ENCODE measurements around the gene ABCA6. TPM values are rescaled to one million over a fixed set of nuclear protein-coding genes. Genes with fewer than 3 reads are reported as not detected.

The ABCA6 gene
- total and polyA plus RNA-seq, 4 donors, result 1.9 to 132 (median 8.7) TPM

GRCh38 chr17:69159418-69159817 lies 17.7 kb upstream of the ABCA6 start:
- Histone ChIP-seq H3K27me3 (ENCODE audit: control insufficient read depth in 3 of 3, insufficient read depth in 3 of 3, low read length in 2 of 3) (no peaks in the 10 kb centered on the region), H3K4me3 (no peak overlapping the region), H3K9ac (ENCODE audit: insufficient read depth in 1 of 2, low read length in 2 of 2) (no peak overlapping the region), H3K36me3 (ENCODE audit: control insufficient read depth in 4 of 4, insufficient read depth in 4 of 4, low read length in 4 of 4) (no peaks in the 10 kb centered on the region), H3K4me1 (ENCODE audit: control insufficient read depth in 5 of 5, insufficient read depth in 5 of 5, low read length in 5 of 5) (no peaks in the 10 kb centered on the region), H3K27ac (ENCODE audit: low read depth in 1 of 2, low read length in 1 of 2) (no peak overlapping the region), H3K9me3 (ENCODE audit: control insufficient read depth in 4 of 4, insufficient read depth in 3 of 4, low read length in 3 of 4) (no peaks in the 10 kb centered on the region)
- ATAC-seq (ENCODE audit: insufficient read depth, low FRiP score) (no peak), DNase-seq (no peak)
- TF ChIP-seq CTCF (IDR thresholded peaks at IDR 0.05; ENCODE audit: control extremely low read depth, extremely low read depth), result no peak

- no peak for DNase-seq
- Histone ChIP-seq H3K27me3 (ENCODE audit: control insufficient read depth in 3 of 3, insufficient read depth in 3 of 3, low read length in 2 of 3) (no peaks in the 10 kb centered on the region), H3K9ac (ENCODE audit: insufficient read depth in 1 of 2, low read length in 2 of 2) (no peak overlapping the region), H3K27ac (ENCODE audit: low read depth in 1 of 2, low read length in 1 of 2) (no peak overlapping the region), H3K9me3 (ENCODE audit: control insufficient read depth in 4 of 4, insufficient read depth in 3 of 4, low read length in 3 of 4) (no peaks in the 10 kb centered on the region), H3K4me1 (ENCODE audit: control insufficient read depth in 5 of 5, insufficient read depth in 5 of 5, low read length in 5 of 5) (no peaks in the 10 kb centered on the region), H3K36me3 (ENCODE audit: control insufficient read depth in 4 of 4, insufficient read depth in 4 of 4, low read length in 4 of 4) (peaks cover 0 to 4% (median 1%) of the 10 kb centered on the region in 4 donors), H3K4me3 (no peak overlapping the region)
- 91 to 94% methylated on average over 2 of the region's 2 CpGs for WGBS, 2 donors
- no peak for TF ChIP-seq CTCF (IDR thresholded peaks at IDR 0.05; ENCODE audit: control extremely low read depth, extremely low read depth)
- no peak for ATAC-seq (ENCODE audit: insufficient read depth, low FRiP score)
Measured at GRCh38 chr17:69154267-69154666, 12.6 kb upstream of the ABCA6 start.

GRCh38 chr17:69150333-69150732 lies 8.6 kb upstream of the ABCA6 start:
- peaks cover 0 to 2% (median 0%) of the 10 kb centered on the region in 5 donors for H3K4me1 ChIP-seq (ENCODE audit: control insufficient read depth in 5 of 5, insufficient read depth in 5 of 5, low read length in 5 of 5)
- no peak overlapping the region for H3K4me3 ChIP-seq
- H3K9me3 ChIP-seq (ENCODE audit: control insufficient read depth in 4 of 4, insufficient read depth in 3 of 4, low read length in 3 of 4), result no peaks in the 10 kb centered on the region
- 57 to 75% methylated on average over 1 of the region's 1 CpG for WGBS, 2 donors
- H3K27ac ChIP-seq (ENCODE audit: low read depth in 1 of 2, low read length in 1 of 2), result no peak overlapping the region
- no peaks in the 10 kb centered on the region for H3K27me3 ChIP-seq (ENCODE audit: control insufficient read depth in 3 of 3, insufficient read depth in 3 of 3, low read length in 2 of 3)
- no peak for TF ChIP-seq CTCF (IDR thresholded peaks at IDR 0.05; ENCODE audit: control extremely low read depth, extremely low read depth)
- peak in 1 of 3 donors; percentile 31 for DNase-seq
- ATAC-seq (ENCODE audit: insufficient read depth, low FRiP score), result no peak
- peaks cover 0 to 4% (median 1%) of the 10 kb centered on the region in 4 donors for H3K36me3 ChIP-seq (ENCODE audit: control insufficient read depth in 4 of 4, insufficient read depth in 4 of 4, low read length in 4 of 4)
- no peak overlapping the region for H3K9ac ChIP-seq (ENCODE audit: insufficient read depth in 1 of 2, low read length in 2 of 2)

- 95 to 97% methylated on average over 2 of the region's 2 CpGs for WGBS, 2 donors
- no peak for TF ChIP-seq CTCF (IDR thresholded peaks at IDR 0.05; ENCODE audit: control extremely low read depth, extremely low read depth)
- Histone ChIP-seq H3K9ac (ENCODE audit: insufficient read depth in 1 of 2, low read length in 2 of 2) (no peak overlapping the region), H3K27me3 (ENCODE audit: control insufficient read depth in 3 of 3, insufficient read depth in 3 of 3, low read length in 2 of 3) (no peaks in the 10 kb centered on the region), H3K9me3 (ENCODE audit: control insufficient read depth in 4 of 4, insufficient read depth in 3 of 4, low read length in 3 of 4) (no peaks in the 10 kb centered on the region), H3K36me3 (ENCODE audit: control insufficient read depth in 4 of 4, insufficient read depth in 4 of 4, low read length in 4 of 4) (peaks cover 0 to 4% (median 1%) of the 10 kb centered on the region in 4 donors), H3K4me3 (no peak overlapping the region), H3K4me1 (ENCODE audit: control insufficient read depth in 5 of 5, insufficient read depth in 5 of 5, low read length in 5 of 5) (peaks cover 0 to 15% (median 6%) of the 10 kb centered on the region in 5 donors), H3K27ac (ENCODE audit: low read depth in 1 of 2, low read length in 1 of 2) (no peak overlapping the region)
- no peak for DNase-seq
- ATAC-seq (ENCODE audit: insufficient read depth, low FRiP score), result no peak
Measured at GRCh38 chr17:69147460-69147859, 5.8 kb upstream of the ABCA6 start.

Measured in lung (tissue), 12 donors.